Cerebellar nuclear complex (tissue), 1 donor: ENCODE results near the gene GORAB.

Source experiments
- DNase-seq, 2 experiments: peaks; one replicate each; lab custom pipeline; 2025; lab: John Stamatoyannopoulos, UW

GORAB gene

GRCh38 chr1:170531758-170532657, at the start of gene GORAB:
Gene GORAB (plus strand): TSS chr1:170532166. CDS start chr1:170532224, 58 bp downstream.
- DNase-seq, result peak; percentile 61 to 66

GRCh38 chr1:170483051-170483450, 48.9 kb upstream of the GORAB start:
- DNase-seq, result no peak

GRCh38 chr1:170487503-170487902, 44.5 kb upstream of the GORAB start:
- DNase-seq, result no peak

GRCh38 chr1:170491291-170491690, 40.7 kb upstream of the GORAB start:
- no peak for DNase-seq

- DNase-seq, result no peak
Observed at GRCh38 chr1:170494369-170494768, 37.6 kb upstream of the GORAB start.

GRCh38 chr1:170495006-170495405, 37.0 kb upstream of the GORAB start:
- no peak for DNase-seq

GRCh38 chr1:170498876-170499275, 33.1 kb upstream of the GORAB start:
- DNase-seq, result no peak

GRCh38 chr1:170503665-170504064, 28.3 kb upstream of the GORAB start:
- no peak for DNase-seq

- no peak for DNase-seq
Observed at GRCh38 chr1:170510163-170510562, 21.8 kb upstream of the GORAB start.

- no peak for DNase-seq
Observed at GRCh38 chr1:170511038-170511437, 20.9 kb upstream of the GORAB start.

- DNase-seq, result no peak
Observed at GRCh38 chr1:170513138-170513537, 18.8 kb upstream of the GORAB start.

- DNase-seq, result no peak
Observed at GRCh38 chr1:170518185-170518834, 13.7 kb upstream of the GORAB start.

- no peak for DNase-seq
Observed at GRCh38 chr1:170518965-170519364, 13.0 kb upstream of the GORAB start.

- no peak for DNase-seq
Observed at GRCh38 chr1:170520601-170521000, 11.4 kb upstream of the GORAB start.

GRCh38 chr1:170521818-170522217, 10.1 kb upstream of the GORAB start:
- no peak for DNase-seq

- no peak for DNase-seq
Observed at GRCh38 chr1:170530972-170531757, 801 bp upstream of the GORAB start.

GRCh38 chr1:170533298-170533697, 1.3 kb downstream of the GORAB start:
- no peak for DNase-seq

GRCh38 chr1:170534626-170535147, 2.7 kb downstream of the GORAB start:
- no peak for DNase-seq

- no peak for DNase-seq
Observed at GRCh38 chr1:170535418-170535817, 3.5 kb downstream of the GORAB start.

- DNase-seq, result no peak
Observed at GRCh38 chr1:170536924-170537551, 5.1 kb downstream of the GORAB start.

GRCh38 chr1:170537798-170538503, 6.0 kb downstream of the GORAB start:
- no peak for DNase-seq
